Thyroid gland (tissue), 4 donors: ENCODE results near the gene LRP2BP.

Experiments
- CTCF ChIP-seq, 6 experiments: fragments of 200-600 bp in 3 of 6; fragments of 450-650 bp in 3 of 6; sonication (generic) in 3 of 6; IDR thresholded peaks; one replicate each; pipeline ENCODE4 v1.5.1; 2016 to 2019; ENCODE audit warnings: antibody characterized with exemption in 6 of 6, mild to moderate bottlenecking in 2 of 6, inconsistent platforms in 1 of 6, moderate library complexity in 1 of 6
- POLR2A ChIP-seq, 2 donors: fragments of 450-650 bp; IDR thresholded peaks; one replicate each; pipeline ENCODE4 v1.6.1; 2017; ENCODE audit warnings: antibody characterized with exemption in 2 of 2, mild to moderate bottlenecking in 2 of 2, moderate library complexity in 1 of 2

- TF ChIP-seq CTCF (IDR thresholded peaks at IDR 0.05) (no peak), POLR2A (IDR thresholded peaks at IDR 0.05) (no peak)
Measured at GRCh38 chr4:185318679-185319078, 77.0 kb downstream of the LRP2BP start.
